Lower lobe of right lung (tissue), 2 donors: ENCODE measurements around the gene RNF123. TPM values are rescaled to one million over a fixed set of nuclear protein-coding genes. Genes with fewer than 3 reads are reported as not detected.

Experiments
- ATAC-seq, 2 donors: fragments of 200-7000 bp; cut with Tn5 transposase; one replicate each; pipeline ENCODE4 v1.9.1; 2020 to 2022; ENCODE audit warnings: mild to moderate bottlenecking in 2 of 2, moderate library complexity in 2 of 2
- DNase-seq: peaks from one replicate; pipeline ENCODE4 v3.0.0-alpha.2; 2020
- H3K27ac ChIP-seq: fragments of 200-600 bp; one replicate; pipeline ENCODE4 v1.8.0; 2022
- H3K27me3 ChIP-seq: fragments of 200-600 bp; one replicate; pipeline ENCODE4 v1.8.0; 2022; ENCODE audit warnings: low read depth
- H3K36me3 ChIP-seq: fragments of 200-600 bp; one replicate; pipeline ENCODE4 v1.8.0; 2022; ENCODE audit warnings: mild to moderate bottlenecking
- H3K4me1 ChIP-seq: fragments of 200-600 bp; one replicate; pipeline ENCODE4 v1.8.0; 2022
- H3K4me3 ChIP-seq: fragments of 200-600 bp; one replicate; pipeline ENCODE4 v1.8.0; 2022; ENCODE audit warnings: mild to moderate bottlenecking
- H3K9me3 ChIP-seq: fragments of 200-600 bp; one replicate; pipeline ENCODE4 v1.8.0; 2022
- CTCF ChIP-seq: fragments of 200-600 bp; IDR thresholded peaks from one replicate; pipeline ENCODE4 v1.8.0; 2022; ENCODE audit warnings: antibody characterized with exemption, mild to moderate bottlenecking
- intact Hi-C: fragments of 100-400 bp; cut with DNase I; formaldehyde crosslinking; loops from one replicate; pipeline ENCODE4 v1.11.0; 2022
- total RNA-seq: library from RNA; stranded (reverse); fragmentation: NEBNext Ultra II Directional; extraction: Animal tissue kit (Norgen Biotek cat#: 25700); gene quantifications from one replicate; pipeline ENCODE4 v1.2.1, GENCODE V29; 2021
- donor health status: DM: no; HTN: yes; CAD: no; lungs with severe emphysema.

Gene RNF123
- total RNA-seq, 1 donor from 2014 or later = 42.9 TPM

GRCh38 chr3:49654955-49655556 is 34.3 kb upstream of the RNF123 start:
- no peaks in the 10 kb centered on the region for H3K4me1 ChIP-seq
- H3K27me3 ChIP-seq = no peaks in the 10 kb centered on the region
- TF ChIP-seq CTCF = no peak
- H3K9me3 ChIP-seq = no peaks in the 10 kb centered on the region
- H3K27ac ChIP-seq = no peak overlapping the region
- ATAC-seq (no peak), DNase-seq (no peak)
- H3K36me3 ChIP-seq = no peaks in the 10 kb centered on the region
- no peak overlapping the region for H3K4me3 ChIP-seq
- intact Hi-C loops = no loop called here

GRCh38 chr3:49655731-49656285 is 33.5 kb upstream of the RNF123 start:
- intact Hi-C loops = no loop called here
- DNase-seq (no peak), ATAC-seq (no peak)
- Histone ChIP-seq H3K9me3 (no peaks in the 10 kb centered on the region), H3K27ac (no peak overlapping the region), H3K27me3 (no peaks in the 10 kb centered on the region), H3K36me3 (no peaks in the 10 kb centered on the region), H3K4me1 (no peaks in the 10 kb centered on the region), H3K4me3 (no peak overlapping the region)
- TF ChIP-seq CTCF = no peak

GRCh38 chr3:49656541-49657112 is 32.7 kb upstream of the RNF123 start:
- Histone ChIP-seq H3K27ac (no peak overlapping the region), H3K9me3 (no peaks in the 10 kb centered on the region), H3K36me3 (no peaks in the 10 kb centered on the region), H3K4me3 (no peak overlapping the region), H3K27me3 (no peaks in the 10 kb centered on the region), H3K4me1 (no peaks in the 10 kb centered on the region)
- no peak for TF ChIP-seq CTCF
- ATAC-seq (no peak), DNase-seq (no peak)
- intact Hi-C loops = no loop called here

GRCh38 chr3:49657208-49657915 is 32.0 kb upstream of the RNF123 start:
- intact Hi-C loops = no loop called here
- Histone ChIP-seq H3K9me3 (no peaks in the 10 kb centered on the region), H3K4me3 (no peak overlapping the region), H3K36me3 (no peaks in the 10 kb centered on the region), H3K27ac (no peak overlapping the region), H3K27me3 (no peaks in the 10 kb centered on the region), H3K4me1 (no peaks in the 10 kb centered on the region)
- no peak for TF ChIP-seq CTCF
- DNase-seq (no peak), ATAC-seq (no peak)

- DNase-seq (no peak), ATAC-seq (no peak)
- H3K4me1 ChIP-seq = no peaks in the 10 kb centered on the region
- no peaks in the 10 kb centered on the region for H3K9me3 ChIP-seq
- no peaks in the 10 kb centered on the region for H3K36me3 ChIP-seq
- peaks cover 5% of the 10 kb centered on the region for H3K27me3 ChIP-seq
- intact Hi-C loops = no loop called here
- no peak for TF ChIP-seq CTCF
- H3K4me3 ChIP-seq = no peak overlapping the region
- H3K27ac ChIP-seq = no peak overlapping the region
Measured at GRCh38 chr3:49658711-49659110, 30.6 kb upstream of the RNF123 start.
